ENCODE measurements around the gene SCAMP4.

The SCAMP4 gene

DNA sequence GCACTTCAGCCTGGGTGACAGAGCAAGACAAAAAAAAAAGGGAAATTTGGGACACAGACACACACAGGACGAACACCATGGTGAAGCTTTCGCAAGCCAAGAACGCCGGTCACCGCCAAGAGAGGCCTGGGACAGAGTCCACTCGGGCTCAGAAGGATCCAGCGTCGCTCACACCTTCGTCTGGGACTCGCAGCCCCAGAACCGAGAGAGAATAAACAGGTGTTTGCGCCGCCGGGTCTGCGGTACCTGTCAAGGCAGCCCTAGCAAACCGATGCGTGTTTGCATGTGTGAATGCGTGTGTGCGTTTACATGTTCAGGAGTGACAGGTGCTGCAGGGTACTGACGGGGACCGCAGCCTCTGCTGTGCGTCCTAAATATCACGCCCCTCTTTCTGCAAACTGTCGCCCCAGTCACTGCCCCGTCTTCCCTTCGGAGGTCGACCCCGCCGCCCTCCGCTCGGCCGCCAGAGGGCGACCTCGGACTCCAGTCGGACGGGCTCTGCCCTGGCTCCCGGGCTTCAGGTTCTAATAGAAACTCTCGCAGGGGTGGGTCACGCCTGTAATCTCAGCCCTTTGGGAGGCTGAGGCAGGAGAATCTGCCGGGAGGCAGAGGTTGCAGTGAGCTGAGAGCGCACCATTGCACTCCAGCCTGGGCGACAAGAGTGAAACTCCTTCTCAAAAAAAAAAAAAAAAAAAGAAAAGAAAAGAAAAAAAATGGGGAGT lies 24.0 kb downstream of the SCAMP4 start:
- H2BK120ac ChIP-seq (ENCODE audit: low read depth, low read length), result no peak overlapping the region
- no peak overlapping the region for H3K4me3 ChIP-seq (ENCODE audit: low read length)
- no peak overlapping the region for H3K18ac ChIP-seq (ENCODE audit: low read length)
- H3K79me1 ChIP-seq (ENCODE audit: low read length), result no peaks in the 10 kb centered on the region
- H3K23ac ChIP-seq (ENCODE audit: low read length), result no peak overlapping the region
- no peak overlapping the region for H4K8ac ChIP-seq (ENCODE audit: low read depth, low read length)
- H2BK5ac ChIP-seq (ENCODE audit: low read length), result no peak overlapping the region
- no peak overlapping the region for H2AK5ac ChIP-seq (ENCODE audit: low read length)
- peak; percentile 83 for DNase-seq
- H3K79me2 ChIP-seq (ENCODE audit: control insufficient read depth, insufficient read depth, low read length), result no peaks in the 10 kb centered on the region
- H3K4me1 ChIP-seq (ENCODE audit: control insufficient read depth, low read depth, low read length), result no peaks in the 10 kb centered on the region
- H3K36me3 ChIP-seq (ENCODE audit: control insufficient read depth, insufficient read depth, low read length), result no peaks in the 10 kb centered on the region
- no peak overlapping the region for H3K9ac ChIP-seq (ENCODE audit: low read length)
- H3K27me3 ChIP-seq (ENCODE audit: insufficient read depth, low read length, poor library complexity), result no peaks in the 10 kb centered on the region
- H3K4ac ChIP-seq (ENCODE audit: low read depth, low read length), result no peak overlapping the region
- no CpG with 5 or more reads among the region's 42 CpGs for WGBS (ENCODE audit: extremely low coverage, insufficient coverage, low lambda C conversion rate)
- no peak overlapping the region for H3K27ac ChIP-seq (ENCODE audit: low read depth, low read length)
- peak overlapping the region; percentile 22 for H3K56ac ChIP-seq (ENCODE audit: low read length)
- H3K4me2 ChIP-seq (ENCODE audit: low read length), result no peak overlapping the region
- no peak overlapping the region for H2BK15ac ChIP-seq (replicated peaks; ENCODE audit: low read depth)
- no peak overlapping the region for H4K5ac ChIP-seq (ENCODE audit: low read length)

DNA sequence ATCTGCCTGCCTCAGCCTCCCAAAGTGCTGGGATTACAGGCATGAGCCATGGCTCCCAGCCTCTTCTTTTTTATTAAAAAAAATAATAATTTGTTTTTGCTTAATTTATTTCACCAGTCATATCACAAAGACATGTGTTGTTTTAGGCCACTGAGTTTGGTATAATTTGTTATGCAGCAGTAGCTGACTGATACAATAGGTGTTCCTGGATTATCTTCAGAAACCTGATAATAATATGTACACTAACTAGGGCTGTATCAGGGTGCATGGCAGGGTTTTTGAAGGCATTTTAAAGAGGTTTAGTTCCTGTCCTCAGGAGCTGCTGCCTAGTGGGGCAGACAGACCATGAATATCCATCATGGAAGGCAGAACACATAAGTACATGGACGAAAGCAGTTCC lies 26.2 kb downstream of the SCAMP4 start:
- Histone ChIP-seq H3K23ac (ENCODE audit: low read length) (no peak overlapping the region), H3K9ac (ENCODE audit: low read length) (no peak overlapping the region), H3K27me3 (ENCODE audit: insufficient read depth, low read length, poor library complexity) (no peaks in the 10 kb centered on the region), H2BK120ac (ENCODE audit: low read depth, low read length) (no peak overlapping the region), H2BK15ac (replicated peaks; ENCODE audit: low read depth) (no peak overlapping the region), H2BK5ac (ENCODE audit: low read length) (no peak overlapping the region), H3K4me1 (ENCODE audit: control insufficient read depth, low read depth, low read length) (no peaks in the 10 kb centered on the region), H3K4me2 (ENCODE audit: low read length) (no peak overlapping the region), H3K4me3 (ENCODE audit: low read length) (no peak overlapping the region), H4K5ac (ENCODE audit: low read length) (no peak overlapping the region), H3K79me1 (ENCODE audit: low read length) (no peaks in the 10 kb centered on the region), H3K36me3 (ENCODE audit: control insufficient read depth, insufficient read depth, low read length) (no peaks in the 10 kb centered on the region), H3K27ac (ENCODE audit: low read depth, low read length) (no peak overlapping the region), H3K4ac (ENCODE audit: low read depth, low read length) (no peak overlapping the region), H2AK5ac (ENCODE audit: low read length) (no peak overlapping the region), H3K79me2 (ENCODE audit: control insufficient read depth, insufficient read depth, low read length) (no peaks in the 10 kb centered on the region), H3K56ac (ENCODE audit: low read length) (no peak overlapping the region), H4K8ac (ENCODE audit: low read depth, low read length) (no peak overlapping the region), H3K18ac (ENCODE audit: low read length) (no peak overlapping the region)
- no CpG with 5 or more reads among the region's 1 CpG for WGBS (ENCODE audit: extremely low coverage, insufficient coverage, low lambda C conversion rate)
- DNase-seq, result no peak

DNA sequence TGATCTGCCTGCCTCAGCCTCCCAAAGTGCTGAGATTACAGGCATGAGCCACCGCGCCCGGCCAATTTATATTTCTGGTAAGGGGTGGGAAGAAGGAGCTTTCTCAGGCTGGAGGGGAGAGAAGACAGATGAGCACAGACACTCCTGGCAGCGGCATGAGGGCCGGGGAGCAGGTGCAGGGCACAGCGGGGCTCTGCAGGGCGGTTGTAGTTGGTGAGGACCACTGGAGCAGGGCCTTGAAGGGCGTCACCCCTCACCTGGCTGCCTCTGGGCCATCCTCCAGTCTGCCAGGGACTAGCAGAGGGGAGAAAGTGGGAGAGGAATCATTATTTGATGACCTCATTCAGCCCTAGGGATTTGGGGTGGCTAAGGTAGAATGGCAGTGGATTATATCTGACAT lies 27.2 kb downstream of the SCAMP4 start:
- H3K4ac ChIP-seq (ENCODE audit: low read depth, low read length), result no peak overlapping the region
- no peak overlapping the region for H3K4me2 ChIP-seq (ENCODE audit: low read length)
- no peaks in the 10 kb centered on the region for H3K36me3 ChIP-seq (ENCODE audit: control insufficient read depth, insufficient read depth, low read length)
- DNase-seq, result no peak
- H3K4me3 ChIP-seq (ENCODE audit: low read length), result no peak overlapping the region
- H3K18ac ChIP-seq (ENCODE audit: low read length), result no peak overlapping the region
- no peak overlapping the region for H2BK15ac ChIP-seq (replicated peaks; ENCODE audit: low read depth)
- H2BK5ac ChIP-seq (ENCODE audit: low read length), result no peak overlapping the region
- H3K23ac ChIP-seq (ENCODE audit: low read length), result no peak overlapping the region
- H3K27ac ChIP-seq (ENCODE audit: low read depth, low read length), result no peak overlapping the region
- WGBS (ENCODE audit: extremely low coverage, insufficient coverage, low lambda C conversion rate), result no CpG with 5 or more reads among the region's 8 CpGs
- no peaks in the 10 kb centered on the region for H3K4me1 ChIP-seq (ENCODE audit: control insufficient read depth, low read depth, low read length)
- H3K79me2 ChIP-seq (ENCODE audit: control insufficient read depth, insufficient read depth, low read length), result no peaks in the 10 kb centered on the region
- H3K27me3 ChIP-seq (ENCODE audit: insufficient read depth, low read length, poor library complexity), result no peaks in the 10 kb centered on the region
- H3K9ac ChIP-seq (ENCODE audit: low read length), result no peak overlapping the region
- H3K79me1 ChIP-seq (ENCODE audit: low read length), result no peaks in the 10 kb centered on the region
- H2BK120ac ChIP-seq (ENCODE audit: low read depth, low read length), result no peak overlapping the region
- H2AK5ac ChIP-seq (ENCODE audit: low read length), result no peak overlapping the region
- no peak overlapping the region for H4K5ac ChIP-seq (ENCODE audit: low read length)
- H4K8ac ChIP-seq (ENCODE audit: low read depth, low read length), result no peak overlapping the region
- no peak overlapping the region for H3K56ac ChIP-seq (ENCODE audit: low read length)

DNA sequence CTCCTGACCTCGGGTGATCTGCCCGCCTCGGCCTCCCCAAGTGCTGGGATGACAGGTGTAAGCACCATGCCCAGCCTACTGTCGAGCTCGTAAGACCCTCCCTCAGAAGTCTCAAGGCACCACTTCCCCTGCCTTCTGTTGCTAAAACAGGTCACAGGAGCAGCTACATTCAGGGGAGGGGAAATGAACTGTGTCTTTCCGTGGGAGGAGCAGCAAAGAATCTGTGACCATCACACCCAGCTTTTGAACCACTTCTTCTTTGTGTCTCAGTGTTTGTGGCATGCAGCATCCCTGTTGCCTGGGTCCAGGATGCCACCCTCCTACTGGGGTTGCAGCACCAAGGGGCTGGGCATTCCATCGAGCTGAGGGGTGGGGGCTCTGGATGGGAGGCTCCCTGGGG lies 28.0 kb downstream of the SCAMP4 start:
- no peak overlapping the region for H2AK5ac ChIP-seq (ENCODE audit: low read length)
- DNase-seq, result no peak
- no peak overlapping the region for H2BK120ac ChIP-seq (ENCODE audit: low read depth, low read length)
- H4K5ac ChIP-seq (ENCODE audit: low read length), result no peak overlapping the region
- H3K27me3 ChIP-seq (ENCODE audit: insufficient read depth, low read length, poor library complexity), result no peaks in the 10 kb centered on the region
- no peak overlapping the region for H3K56ac ChIP-seq (ENCODE audit: low read length)
- no peaks in the 10 kb centered on the region for H3K79me1 ChIP-seq (ENCODE audit: low read length)
- H3K4me2 ChIP-seq (ENCODE audit: low read length), result no peak overlapping the region
- no peak overlapping the region for H2BK5ac ChIP-seq (ENCODE audit: low read length)
- H2BK15ac ChIP-seq (replicated peaks; ENCODE audit: low read depth), result no peak overlapping the region
- H3K9ac ChIP-seq (ENCODE audit: low read length), result no peak overlapping the region
- H3K27ac ChIP-seq (ENCODE audit: low read depth, low read length), result no peak overlapping the region
- no peak overlapping the region for H3K18ac ChIP-seq (ENCODE audit: low read length)
- H3K4ac ChIP-seq (ENCODE audit: low read depth, low read length), result no peak overlapping the region
- no peak overlapping the region for H4K8ac ChIP-seq (ENCODE audit: low read depth, low read length)
- no peak overlapping the region for H3K23ac ChIP-seq (ENCODE audit: low read length)
- WGBS (ENCODE audit: extremely low coverage, insufficient coverage, low lambda C conversion rate), result no CpG with 5 or more reads among the region's 7 CpGs
- H3K4me3 ChIP-seq (ENCODE audit: low read length), result no peak overlapping the region
- no peaks in the 10 kb centered on the region for H3K79me2 ChIP-seq (ENCODE audit: control insufficient read depth, insufficient read depth, low read length)
- no peaks in the 10 kb centered on the region for H3K4me1 ChIP-seq (ENCODE audit: control insufficient read depth, low read depth, low read length)
- no peaks in the 10 kb centered on the region for H3K36me3 ChIP-seq (ENCODE audit: control insufficient read depth, insufficient read depth, low read length)

DNA sequence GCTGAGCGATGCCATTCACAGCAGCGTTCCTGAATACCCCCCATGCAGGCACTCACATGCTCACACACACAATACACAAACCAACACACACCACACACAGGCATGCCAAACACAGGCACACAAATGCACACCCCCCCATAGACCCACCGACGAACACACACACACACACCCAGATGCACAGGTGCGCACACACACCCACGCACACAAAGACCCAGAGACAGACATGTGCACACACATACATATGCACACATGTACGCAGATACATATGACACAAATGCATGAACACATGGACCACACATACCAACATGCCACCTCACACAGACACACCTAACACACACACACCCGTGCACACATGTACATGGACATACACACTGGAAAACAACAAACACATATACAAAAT lies 28.7 kb downstream of the SCAMP4 start:
- H3K56ac ChIP-seq (ENCODE audit: low read length), result no peak overlapping the region
- H3K4me1 ChIP-seq (ENCODE audit: control insufficient read depth, low read depth, low read length), result no peaks in the 10 kb centered on the region
- no peak for DNase-seq
- no peak overlapping the region for H3K4ac ChIP-seq (ENCODE audit: low read depth, low read length)
- H3K18ac ChIP-seq (ENCODE audit: low read length), result no peak overlapping the region
- no peak overlapping the region for H4K5ac ChIP-seq (ENCODE audit: low read length)
- H2AK5ac ChIP-seq (ENCODE audit: low read length), result no peak overlapping the region
- H2BK5ac ChIP-seq (ENCODE audit: low read length), result no peak overlapping the region
- no peak overlapping the region for H3K4me2 ChIP-seq (ENCODE audit: low read length)
- no peaks in the 10 kb centered on the region for H3K36me3 ChIP-seq (ENCODE audit: control insufficient read depth, insufficient read depth, low read length)
- H3K9ac ChIP-seq (ENCODE audit: low read length), result no peak overlapping the region
- H4K8ac ChIP-seq (ENCODE audit: low read depth, low read length), result no peak overlapping the region
- no peak overlapping the region for H3K23ac ChIP-seq (ENCODE audit: low read length)
- no peaks in the 10 kb centered on the region for H3K79me1 ChIP-seq (ENCODE audit: low read length)
- H3K27ac ChIP-seq (ENCODE audit: low read depth, low read length), result no peak overlapping the region
- no peaks in the 10 kb centered on the region for H3K27me3 ChIP-seq (ENCODE audit: insufficient read depth, low read length, poor library complexity)
- no peak overlapping the region for H2BK15ac ChIP-seq (replicated peaks; ENCODE audit: low read depth)
- no peak overlapping the region for H3K4me3 ChIP-seq (ENCODE audit: low read length)
- no peaks in the 10 kb centered on the region for H3K79me2 ChIP-seq (ENCODE audit: control insufficient read depth, insufficient read depth, low read length)
- no CpG with 5 or more reads among the region's 8 CpGs for WGBS (ENCODE audit: extremely low coverage, insufficient coverage, low lambda C conversion rate)
- H2BK120ac ChIP-seq (ENCODE audit: low read depth, low read length), result no peak overlapping the region
